GM12801 (cell line): ENCODE results near the gene CENPE.

ENCODE experiments used
- TF ChIP-seq, protein P1 (sequence below): IDR thresholded peaks from one replicate; pipeline ENCODE4 v1.5.1; 2011; ENCODE audit warnings: control low read depth; ENCODE audit not compliant: insufficient read length; ENCODE audit errors: extremely low read depth

The CENPE gene

DNA sequence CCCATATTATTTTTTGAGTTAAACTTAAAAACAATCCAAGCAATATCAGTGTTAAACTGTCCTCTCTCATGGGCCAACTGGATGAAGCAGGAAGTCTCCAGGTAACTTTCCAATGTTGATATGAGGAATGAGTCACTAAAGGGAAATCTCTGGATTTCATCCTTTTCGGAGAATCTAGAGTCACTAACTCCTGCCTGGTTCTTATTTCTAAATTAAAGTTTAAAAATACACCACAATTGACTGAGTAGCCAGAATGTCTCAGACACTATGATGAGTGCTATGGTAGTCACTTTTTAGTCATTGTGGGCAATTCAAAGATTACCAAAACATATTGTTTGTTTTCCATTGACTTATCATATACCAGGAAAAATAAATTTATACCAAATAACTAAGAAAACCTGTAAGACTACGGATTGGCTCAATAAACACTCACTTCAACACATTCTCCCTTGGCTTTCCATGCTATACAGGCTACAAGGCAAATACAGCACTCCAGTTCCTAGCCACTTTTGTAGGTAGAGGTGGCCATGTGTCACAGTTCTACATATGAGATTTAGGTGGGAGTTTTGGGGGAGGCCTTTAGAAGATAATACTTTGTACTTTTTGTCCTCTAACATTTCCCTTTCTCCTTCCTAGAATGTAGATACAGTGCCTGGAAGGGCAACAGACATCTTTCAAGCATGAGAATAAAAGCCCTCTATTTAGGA is 130.1 kb downstream of the CENPE start:
- TF ChIP-seq, protein P1, sequence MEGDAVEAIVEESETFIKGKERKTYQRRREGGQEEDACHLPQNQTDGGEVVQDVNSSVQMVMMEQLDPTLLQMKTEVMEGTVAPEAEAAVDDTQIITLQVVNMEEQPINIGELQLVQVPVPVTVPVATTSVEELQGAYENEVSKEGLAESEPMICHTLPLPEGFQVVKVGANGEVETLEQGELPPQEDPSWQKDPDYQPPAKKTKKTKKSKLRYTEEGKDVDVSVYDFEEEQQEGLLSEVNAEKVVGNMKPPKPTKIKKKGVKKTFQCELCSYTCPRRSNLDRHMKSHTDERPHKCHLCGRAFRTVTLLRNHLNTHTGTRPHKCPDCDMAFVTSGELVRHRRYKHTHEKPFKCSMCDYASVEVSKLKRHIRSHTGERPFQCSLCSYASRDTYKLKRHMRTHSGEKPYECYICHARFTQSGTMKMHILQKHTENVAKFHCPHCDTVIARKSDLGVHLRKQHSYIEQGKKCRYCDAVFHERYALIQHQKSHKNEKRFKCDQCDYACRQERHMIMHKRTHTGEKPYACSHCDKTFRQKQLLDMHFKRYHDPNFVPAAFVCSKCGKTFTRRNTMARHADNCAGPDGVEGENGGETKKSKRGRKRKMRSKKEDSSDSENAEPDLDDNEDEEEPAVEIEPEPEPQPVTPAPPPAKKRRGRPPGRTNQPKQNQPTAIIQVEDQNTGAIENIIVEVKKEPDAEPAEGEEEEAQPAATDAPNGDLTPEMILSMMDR, result no peak

DNA sequence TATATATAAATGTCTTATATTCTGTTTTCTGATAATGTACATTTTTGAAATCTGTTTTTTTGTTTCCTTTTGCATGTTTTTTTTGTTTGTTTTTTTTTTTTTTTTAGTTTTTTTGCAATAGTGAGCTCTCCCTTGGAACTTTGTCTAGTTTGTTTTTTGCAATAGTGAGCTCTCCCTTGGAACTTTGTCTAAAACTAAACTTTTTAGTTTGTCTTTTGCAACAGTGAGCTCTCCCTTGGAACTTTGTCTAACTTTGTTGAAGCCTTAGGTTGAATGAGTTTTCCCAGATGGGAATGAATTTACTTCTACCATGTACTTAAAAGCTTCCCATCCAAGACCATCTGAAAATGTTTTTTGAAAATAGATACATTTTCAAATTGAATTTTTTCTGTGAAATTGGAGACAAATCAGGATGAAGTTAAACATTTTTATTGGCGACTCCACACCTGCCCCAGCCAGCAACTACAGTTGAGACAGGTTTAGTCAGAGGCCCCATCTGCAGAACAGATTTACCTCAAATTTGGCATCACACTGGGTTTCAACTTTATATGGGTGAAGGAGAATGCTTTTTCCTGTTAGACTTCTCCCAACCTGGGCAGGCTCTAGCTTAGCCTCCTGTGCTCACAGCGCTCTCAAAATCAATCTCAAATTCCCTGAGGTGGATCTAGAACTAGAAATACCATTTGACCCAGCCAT is 137.5 kb downstream of the CENPE start:
- TF ChIP-seq, protein P1, result no peak
